CD4-positive, alpha-beta T cell treated with Interleukin-17A for 4 hours (primary cell): ENCODE results near the gene PTPRF.

Experiments used
- DNase-seq: peaks from one replicate; pipeline ENCODE4 v3.0.0-alpha.2; 2020; ENCODE audit warnings: mixed read lengths

The PTPRF gene

GRCh38 chr1:43612406-43612805, 81.7 kb downstream of the PTPRF start:
- no peak for DNase-seq

GRCh38 chr1:43613075-43613942, 82.6 kb downstream of the PTPRF start:
- DNase-seq, result no peak

DNA sequence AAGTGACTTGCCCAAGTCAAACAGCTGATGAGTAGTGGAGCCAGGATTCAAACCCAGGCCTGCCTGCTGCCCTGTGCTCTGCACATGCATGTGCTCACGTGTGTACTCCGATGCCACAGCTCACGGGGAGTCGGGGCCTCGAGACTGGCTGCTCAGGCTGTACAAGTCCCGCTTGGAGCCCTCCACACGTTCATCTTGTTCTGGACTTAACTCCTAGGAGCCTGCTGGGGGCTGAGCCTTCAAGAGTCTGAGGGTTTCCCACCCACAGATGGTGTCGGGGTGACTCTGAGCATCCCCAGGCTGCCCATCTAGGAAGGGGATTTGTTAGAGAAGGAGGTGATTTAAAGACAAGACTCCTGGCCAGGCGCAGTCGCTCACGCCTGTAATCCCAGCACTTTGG, 83.5 kb downstream of the PTPRF start:
- DNase-seq, result no peak

DNA sequence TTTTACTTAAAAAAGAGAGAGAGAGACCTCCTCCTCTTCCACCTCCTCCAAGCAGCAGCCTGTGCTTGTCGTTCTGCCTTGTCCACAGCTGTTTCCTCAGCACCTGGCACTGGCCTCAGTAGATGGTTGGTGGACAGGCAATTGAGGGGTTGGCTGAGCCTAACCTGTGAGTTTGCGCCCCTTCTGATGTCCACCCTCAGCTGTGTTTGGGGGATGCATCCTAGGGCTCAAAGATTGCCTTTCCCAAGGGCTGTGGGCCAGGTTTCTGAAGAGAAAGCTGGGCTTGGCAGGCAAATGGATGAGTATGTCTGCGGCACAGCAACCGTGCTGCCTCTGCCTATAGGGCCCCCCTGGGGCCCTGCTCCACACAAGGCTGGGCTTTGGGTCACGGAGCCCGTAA, 84.2 kb downstream of the PTPRF start:
- no peak for DNase-seq

- no peak for DNase-seq
Measured at GRCh38 chr1:43616383-43616782, 85.7 kb downstream of the PTPRF start.

GRCh38 chr1:43617011-43617410, 86.3 kb downstream of the PTPRF start:
- no peak for DNase-seq

DNA sequence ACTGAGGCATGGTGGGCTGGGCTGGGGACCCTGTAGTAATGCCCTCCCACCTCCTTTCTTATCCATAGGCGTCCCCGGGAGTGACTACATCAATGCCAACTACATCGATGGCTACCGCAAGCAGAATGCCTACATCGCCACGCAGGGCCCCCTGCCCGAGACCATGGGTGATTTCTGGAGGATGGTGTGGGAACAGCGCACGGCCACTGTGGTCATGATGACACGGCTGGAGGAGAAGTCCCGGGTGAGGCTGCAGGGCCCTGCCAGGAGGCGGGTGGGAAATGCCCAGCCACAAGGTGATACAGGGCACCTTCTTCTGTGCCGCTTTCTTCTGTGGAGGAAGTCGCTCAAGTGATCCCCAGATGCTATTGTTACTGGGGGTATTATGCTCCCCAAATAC, 87.0 kb downstream of the PTPRF start:
- no peak for DNase-seq

GRCh38 chr1:43618521-43619313, 88.0 kb downstream of the PTPRF start:
- DNase-seq, result no peak

DNA sequence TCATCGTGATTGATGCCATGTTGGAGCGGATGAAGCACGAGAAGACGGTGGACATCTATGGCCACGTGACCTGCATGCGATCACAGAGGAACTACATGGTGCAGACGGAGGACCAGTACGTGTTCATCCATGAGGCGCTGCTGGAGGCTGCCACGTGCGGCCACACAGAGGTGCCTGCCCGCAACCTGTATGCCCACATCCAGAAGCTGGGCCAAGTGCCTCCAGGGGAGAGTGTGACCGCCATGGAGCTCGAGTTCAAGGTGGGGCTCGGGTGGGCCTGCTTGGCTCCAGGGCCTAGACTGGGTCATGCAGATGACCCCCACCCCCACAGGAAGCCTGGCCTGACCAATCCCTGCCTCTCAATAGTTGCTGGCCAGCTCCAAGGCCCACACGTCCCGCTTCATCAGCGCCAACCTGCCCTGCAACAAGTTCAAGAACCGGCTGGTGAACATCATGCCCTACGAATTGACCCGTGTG, 88.7 kb downstream of the PTPRF start:
- DNase-seq, result no peak

DNA sequence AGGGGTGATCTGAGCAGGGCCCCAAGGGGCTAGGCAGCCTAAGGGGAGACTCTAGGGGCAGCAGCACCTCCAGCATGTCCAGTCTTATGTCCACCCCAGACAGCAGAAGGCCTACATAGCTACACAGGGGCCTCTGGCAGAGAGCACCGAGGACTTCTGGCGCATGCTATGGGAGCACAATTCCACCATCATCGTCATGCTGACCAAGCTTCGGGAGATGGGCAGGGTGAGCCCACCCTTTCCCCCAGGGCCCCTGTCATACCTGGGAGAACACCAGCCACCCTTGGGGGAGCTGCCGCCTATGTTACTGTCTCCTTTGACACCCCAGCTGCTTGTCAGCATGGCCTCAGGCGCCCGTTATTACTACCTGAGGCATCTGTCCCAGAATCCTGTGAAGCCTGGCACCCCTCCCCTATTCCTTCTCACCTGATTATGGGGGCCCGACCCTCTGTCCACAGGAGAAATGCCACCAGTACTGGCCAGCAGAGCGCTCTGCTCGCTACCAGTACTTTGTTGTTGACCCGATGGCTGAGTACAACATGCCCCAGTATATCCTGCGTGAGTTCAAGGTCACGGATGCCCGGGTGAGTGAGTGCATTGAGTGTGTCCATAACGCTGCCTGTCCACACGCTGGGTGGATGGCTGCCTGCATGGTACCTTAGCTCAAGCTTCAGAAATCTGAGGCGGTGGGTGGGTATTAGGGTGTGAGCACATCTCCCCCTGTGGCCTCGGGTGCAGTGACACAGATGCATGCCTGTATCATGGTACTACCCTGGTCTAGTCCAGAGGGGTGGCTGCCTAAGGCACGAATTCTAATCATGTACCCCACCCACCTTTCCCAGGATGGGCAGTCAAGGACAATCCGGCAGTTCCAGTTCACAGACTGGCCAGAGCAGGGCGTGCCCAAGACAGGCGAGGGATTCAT, 89.6 kb downstream of the PTPRF start:
- DNase-seq, result no peak

DNA sequence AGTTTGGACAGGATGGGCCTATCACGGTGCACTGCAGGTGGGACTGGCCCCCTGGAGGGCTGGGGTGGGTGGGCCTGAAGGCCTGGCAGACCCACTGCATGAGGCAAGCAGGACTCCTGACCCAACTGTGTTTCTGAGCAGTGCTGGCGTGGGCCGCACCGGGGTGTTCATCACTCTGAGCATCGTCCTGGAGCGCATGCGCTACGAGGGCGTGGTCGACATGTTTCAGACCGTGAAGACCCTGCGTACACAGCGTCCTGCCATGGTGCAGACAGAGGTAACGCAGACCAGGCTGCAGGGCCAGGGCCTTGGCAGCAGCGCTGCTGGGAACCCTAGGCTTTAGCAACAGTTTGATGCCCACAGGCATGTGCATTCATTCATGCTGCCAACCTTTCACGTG, 90.3 kb downstream of the PTPRF start:
- no peak for DNase-seq

DNA sequence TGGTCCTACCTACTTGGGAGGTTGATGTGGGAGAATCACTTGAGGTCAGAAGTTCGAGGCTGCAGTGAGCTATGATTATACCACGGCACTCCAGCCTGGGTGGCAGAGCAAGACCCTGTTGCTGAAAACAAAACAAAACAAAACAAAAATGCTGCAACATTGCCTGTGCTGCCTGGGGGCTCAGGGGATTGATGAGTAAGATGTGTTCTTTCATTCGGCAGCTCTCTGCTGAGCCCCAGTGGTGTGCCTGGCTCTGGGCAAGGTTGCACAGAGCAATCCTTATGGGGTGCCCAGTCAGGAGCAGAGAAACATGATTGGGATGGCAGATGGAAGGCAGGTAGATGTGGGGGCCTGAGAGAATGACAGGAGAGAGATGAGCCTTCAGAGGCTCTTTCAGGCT, 90.7 kb downstream of the PTPRF start:
- DNase-seq, result no peak

DNA sequence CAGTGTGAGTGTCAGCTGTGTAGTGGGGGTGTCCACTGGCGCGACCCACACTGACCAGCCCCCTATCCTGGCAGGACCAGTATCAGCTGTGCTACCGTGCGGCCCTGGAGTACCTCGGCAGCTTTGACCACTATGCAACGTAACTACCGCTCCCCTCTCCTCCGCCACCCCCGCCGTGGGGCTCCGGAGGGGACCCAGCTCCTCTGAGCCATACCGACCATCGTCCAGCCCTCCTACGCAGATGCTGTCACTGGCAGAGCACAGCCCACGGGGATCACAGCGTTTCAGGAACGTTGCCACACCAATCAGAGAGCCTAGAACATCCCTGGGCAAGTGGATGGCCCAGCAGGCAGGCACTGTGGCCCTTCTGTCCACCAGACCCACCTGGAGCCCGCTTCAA, 91.2 kb downstream of the PTPRF start:
- DNase-seq, result no peak

DNA sequence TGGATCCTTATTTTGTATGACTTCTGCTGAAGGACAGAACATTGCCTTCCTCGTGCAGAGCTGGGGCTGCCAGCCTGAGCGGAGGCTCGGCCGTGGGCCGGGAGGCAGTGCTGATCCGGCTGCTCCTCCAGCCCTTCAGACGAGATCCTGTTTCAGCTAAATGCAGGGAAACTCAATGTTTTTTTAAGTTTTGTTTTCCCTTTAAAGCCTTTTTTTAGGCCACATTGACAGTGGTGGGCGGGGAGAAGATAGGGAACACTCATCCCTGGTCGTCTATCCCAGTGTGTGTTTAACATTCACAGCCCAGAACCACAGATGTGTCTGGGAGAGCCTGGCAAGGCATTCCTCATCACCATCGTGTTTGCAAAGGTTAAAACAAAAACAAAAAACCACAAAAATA, 91.8 kb downstream of the PTPRF start:
- DNase-seq, result no peak

GRCh38 chr1:43622901-43623780, 92.5 kb downstream of the PTPRF start:
- DNase-seq, result no peak

DNA sequence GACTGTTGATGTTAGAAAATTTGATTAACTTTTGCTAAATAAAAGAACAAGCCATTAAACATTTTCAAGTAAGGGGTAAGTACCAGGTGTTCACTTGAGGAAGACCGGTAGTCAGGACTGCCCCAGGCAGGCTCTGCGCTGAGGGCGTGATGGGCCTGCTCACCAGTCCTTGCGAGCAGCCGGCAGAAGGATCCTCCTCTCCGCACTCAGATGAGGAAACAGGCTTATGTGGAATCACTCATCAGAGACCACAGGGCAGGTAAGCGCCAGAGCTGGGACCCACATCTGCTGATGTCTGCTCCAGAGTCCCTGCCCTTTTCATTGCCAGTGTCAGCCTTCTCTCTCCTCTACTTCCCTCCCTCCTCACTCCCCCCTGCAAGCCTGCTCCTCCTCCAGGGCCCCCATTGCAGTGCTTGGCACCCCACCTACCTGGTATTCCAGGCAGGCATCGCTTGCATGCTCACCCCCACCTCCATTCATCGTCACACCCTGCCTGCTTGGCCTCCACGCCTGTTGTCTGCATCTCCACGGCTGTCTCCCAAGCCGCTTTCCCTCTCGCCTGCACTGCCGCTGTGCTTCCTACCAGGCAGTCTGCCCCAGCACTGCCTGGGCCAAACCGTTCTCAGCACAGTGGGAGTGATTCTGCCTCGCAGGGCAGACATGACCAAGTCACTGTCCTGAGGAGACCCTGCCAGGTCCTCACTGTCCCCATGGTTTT, 94.5 kb downstream of the PTPRF start:
- DNase-seq, result no peak

DNA sequence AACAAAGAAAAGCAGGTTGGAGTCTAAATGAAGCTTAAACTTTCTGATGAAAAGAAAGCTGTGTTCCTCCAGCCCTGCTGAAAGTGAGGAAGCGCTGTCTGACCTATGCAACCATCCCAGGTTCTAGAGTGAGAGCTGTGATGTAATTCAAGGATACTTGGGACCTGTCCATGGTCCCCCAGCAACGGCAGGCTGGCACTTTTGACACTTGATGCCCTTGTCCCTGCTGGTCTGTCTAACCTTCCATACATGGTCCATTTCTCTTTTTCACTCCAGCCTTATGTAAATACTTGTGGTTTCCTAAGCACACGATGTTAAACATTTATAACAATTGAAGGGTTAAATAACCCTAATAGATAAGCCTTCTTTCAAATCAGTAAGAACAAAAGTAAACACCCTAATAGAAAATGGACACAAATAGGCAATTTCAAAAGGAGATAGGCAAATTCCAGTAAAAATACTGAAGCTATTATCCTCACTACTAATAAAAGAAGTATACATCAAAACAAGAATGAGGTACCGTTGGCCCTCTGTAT, 101.5 kb downstream of the PTPRF start:
- DNase-seq, result no peak

DNA sequence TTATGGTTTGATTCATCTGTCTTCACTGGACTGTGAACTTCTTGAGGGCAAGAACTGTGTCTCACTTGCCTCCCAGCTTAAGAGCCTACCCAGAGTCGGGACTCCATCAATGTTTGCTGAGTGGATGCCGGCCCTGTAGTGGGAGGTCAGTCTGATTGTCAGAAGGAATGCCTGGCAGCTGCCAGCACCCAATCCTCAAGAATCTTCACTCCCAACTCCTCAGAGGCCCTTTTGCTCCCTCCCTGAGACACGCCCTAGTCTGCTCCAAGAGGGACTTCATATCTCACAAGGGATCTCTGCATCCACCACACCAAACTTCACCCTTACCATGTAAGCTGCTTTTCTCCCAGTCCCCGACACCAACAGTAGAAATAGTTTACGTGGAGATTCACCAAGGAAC, 104.0 kb downstream of the PTPRF start:
- no peak for DNase-seq

- no peak for DNase-seq
Measured at GRCh38 chr1:43636006-43636641, 105.4 kb downstream of the PTPRF start.

DNA sequence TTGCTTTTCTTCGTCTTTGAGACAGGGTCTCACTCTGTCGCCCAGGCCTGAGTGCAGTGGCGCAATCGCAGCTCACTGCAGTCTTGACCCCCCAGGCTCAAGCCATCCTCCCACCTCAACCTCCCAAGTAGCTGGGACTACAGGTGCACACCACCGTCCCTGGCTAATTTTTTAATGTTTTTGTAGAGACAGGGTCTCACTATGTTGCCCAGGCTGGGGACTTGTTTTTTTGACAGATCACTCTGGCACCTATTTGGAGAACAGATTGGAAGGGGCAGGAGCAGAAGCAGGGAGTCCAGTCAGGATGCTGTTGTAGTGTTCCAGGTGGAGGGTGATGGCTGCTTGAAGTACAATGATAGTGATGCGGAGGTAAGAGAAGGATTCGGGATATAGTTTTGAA, 106.6 kb downstream of the PTPRF start:
- no peak for DNase-seq
